GM19351 (cell line): Measurements from ENCODE around the gene LTBP1.

Source experiments
- ATAC-seq: cut with Tn5 transposase; IDR thresholded peaks from one replicate; pipeline ENCODE4 v1.9.1; 2021; ENCODE audit warnings: mild to moderate bottlenecking, moderate library complexity; ENCODE audit not compliant: unreplicated experiment

LTBP1 gene

GRCh38 chr2:32931945-32932709, 14.6 kb upstream of the LTBP1 start:
- ATAC-seq: no peak

- no peak for ATAC-seq
Observed at GRCh38 chr2:32932825-32933755, 13.7 kb upstream of the LTBP1 start.

DNA sequence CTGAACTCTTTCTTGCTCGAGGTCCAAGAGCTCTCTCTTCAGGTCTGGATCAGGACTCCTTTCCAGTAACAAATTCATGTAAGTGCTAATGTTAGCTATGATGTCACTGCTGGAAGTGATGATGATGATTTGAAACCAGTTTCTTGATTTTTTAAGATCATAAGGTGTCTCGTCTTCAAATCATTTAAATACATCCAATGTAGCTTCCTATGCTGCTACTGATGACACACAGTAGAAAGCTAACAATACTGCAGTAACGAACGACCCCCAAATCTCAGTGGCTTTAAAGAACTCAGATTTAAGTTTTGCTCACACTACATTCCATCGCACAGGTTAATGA, 13.0 kb upstream of the LTBP1 start:
- no peak for ATAC-seq

DNA sequence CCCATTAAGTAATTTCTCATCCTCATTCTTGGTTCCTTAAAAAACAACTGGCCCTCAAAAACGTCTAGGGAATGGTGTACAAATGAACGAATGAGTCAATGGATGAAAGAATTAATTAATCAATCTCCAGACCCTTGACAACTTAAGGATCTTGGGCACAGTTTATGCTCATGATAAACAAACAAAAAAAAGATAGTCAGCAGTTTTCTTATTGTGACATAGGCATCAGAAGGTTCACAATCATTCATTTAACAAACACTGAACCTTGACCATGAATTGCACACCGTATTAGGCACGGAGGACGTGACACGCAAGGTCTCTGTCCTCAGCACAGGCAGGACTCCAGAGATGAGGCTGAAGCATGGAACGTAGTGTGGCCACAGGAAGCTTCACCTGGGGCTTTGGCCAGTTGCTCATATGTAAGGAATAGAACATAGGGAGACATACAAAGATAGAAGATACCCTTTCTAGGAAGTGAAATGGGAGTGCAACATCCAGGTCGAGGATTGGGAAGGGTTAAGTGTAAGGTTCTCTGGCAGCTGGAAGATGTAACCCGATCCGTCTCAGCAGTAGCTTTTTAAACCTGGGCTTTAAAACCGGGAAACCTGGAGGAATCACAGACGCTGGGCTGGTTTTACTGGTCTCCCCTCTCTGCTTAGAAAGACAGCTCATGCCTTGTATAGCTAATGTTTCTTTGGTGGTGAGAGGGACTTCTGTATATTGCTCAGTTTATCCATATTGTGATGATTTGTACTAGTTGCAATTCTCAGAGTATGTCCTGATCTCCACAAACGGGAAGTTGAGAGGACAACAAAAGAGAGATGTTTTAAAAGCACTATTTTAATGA, 8.9 kb upstream of the LTBP1 start:
- ATAC-seq: no peak

DNA sequence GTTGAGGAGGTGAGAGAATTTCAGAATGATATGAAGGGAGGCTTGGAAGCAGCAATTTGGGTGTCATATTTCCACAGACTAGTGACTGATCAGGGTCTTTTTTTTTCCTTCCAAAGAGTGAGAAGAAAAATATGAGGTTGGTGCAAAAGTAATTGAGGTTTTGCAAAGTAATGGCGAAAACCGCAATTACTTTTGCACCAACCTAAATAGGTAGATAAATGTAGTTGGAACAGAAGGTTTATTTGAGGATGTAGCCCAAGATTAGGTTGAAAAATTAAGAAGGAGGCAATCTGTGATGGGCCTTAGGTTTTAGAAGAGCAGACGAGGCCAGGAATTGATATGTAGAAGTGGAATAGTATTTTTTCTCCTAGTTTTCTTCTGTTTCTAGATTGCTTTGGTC, 7.8 kb upstream of the LTBP1 start:
- ATAC-seq: no peak

DNA sequence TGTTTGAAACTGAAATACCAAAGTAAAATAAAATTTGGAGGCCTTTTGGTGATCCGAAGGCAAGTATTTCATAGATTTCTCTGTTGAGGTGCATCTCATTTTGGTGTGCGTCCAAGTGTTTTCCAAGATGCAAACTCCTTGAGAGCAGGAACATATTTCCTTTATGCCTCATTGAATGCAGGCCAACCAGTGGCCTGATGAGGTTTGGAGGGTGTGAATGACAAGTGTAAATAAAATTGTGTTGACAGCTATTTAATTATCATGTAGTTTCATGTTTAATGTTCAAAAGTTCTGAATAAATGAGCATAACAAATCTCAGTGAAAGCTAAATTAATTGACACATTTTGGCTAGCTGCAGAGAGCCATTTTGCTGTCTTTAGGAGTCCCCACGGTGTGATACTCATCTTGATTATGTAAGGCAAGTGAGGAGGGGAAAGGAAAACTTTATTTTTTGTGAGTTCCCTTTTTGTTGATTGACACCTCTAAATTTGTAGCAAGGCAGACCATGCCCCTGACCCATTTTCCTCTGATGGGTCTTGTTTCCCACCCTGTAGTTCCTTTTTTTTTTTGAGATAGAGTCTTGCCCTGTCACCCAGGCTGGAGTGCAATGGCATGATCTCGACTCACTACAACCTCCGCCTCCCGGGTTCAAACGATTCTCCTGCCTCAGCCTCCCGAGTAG, 6.3 kb upstream of the LTBP1 start:
- ATAC-seq: no peak

DNA sequence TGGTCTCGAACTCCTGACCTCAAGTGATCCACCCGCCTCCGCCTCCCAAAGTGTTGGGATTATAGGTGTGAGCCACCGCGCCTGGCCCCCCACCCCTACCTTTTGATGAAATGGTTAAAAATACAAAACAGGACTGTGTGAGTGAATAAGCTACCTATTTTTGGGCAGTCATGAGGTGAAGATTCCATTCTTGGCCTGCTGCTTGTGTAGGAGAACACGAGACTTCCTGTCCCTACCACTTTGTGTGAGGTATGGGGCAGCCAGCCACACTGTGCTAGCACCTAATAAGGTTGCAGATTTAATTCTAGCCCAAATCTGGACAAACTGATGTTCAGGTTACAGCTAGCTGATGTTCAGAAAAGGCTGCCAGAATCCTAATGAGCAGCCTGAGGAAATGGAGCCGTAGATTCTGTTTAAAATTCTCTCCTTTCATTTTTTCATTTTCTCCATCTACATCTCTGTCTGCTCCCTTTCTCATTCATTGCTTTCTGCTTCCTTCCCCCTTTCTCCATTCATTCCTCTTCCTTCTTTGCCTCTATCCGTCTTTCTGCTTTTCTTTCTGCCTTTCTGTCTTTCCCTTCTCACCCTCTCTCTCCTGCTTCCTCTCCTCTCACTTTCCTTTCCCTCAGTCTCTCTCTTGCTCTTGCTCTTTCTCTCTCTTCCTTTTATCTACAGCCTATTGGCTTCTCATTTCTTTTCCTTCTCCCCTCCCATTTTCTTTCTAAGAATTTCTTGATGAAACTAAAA, 4.6 kb upstream of the LTBP1 start:
- no peak for ATAC-seq

GRCh38 chr2:32942793-32943485, 3.8 kb upstream of the LTBP1 start:
- ATAC-seq: no peak

DNA sequence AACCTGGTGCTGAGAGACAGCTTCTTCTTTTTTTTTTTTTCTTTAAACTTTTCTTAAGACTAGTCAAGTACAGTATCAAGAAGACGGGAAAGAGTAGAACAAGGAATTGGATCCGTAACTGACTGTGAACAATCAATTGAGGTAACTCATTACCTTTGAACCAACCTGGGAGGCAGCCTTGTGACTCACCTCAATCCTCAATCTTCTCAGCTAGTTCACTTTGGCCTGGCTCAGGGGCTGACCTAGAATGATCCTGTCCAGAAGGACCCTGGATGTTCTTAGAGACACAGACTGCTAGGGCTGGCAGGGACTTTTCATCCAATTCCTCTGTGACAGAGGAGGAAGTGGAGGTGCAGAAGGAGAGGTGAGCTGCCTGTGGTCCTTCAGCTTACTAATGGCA, 1.5 kb upstream of the LTBP1 start:
- ATAC-seq: no peak

- peak; percentile 22 for ATAC-seq
Observed at GRCh38 chr2:32947076-32947483, 327 bp downstream of the LTBP1 start.

- peak; percentile 28 for ATAC-seq
Observed at GRCh38 chr2:32947484-32948143, 861 bp downstream of the LTBP1 start.

DNA sequence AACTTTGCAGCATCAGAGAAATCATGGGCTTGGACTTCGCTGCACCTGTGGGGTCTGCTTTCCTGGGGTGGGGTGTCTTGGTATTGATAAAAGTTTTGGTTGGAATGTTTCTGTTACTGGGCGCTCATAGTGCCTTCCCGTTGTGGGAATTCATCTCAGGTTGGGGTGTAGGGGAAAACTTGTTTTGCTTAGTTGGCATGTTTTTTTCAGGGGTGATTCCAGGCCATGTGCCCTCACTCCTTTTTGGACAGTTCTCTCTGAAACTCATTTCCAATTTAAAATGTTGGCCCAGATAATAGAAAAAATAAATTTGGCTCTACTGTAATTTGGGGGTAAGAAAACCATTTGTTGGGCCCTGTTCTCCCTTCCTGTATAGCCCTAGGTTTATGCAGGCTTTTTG, 1.5 kb downstream of the LTBP1 start:
- ATAC-seq: no peak

DNA sequence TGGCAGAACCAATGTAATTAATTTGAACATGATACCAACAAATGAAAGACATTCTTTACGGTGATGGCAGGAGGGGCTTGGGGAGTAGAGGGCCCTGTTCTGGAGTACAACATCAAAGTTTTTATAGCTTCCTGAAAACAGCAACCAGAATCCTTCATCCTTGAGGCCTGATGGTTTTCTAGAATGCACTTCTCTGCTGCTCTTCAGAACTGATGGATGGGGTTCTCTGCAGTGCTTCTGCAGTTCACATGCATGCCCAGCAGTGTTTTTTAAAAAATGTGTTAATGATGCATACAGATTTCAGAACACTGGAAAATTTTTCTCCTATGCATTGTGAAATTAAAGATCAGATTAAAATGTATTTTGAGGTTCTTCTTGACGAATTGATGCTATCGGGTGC, 2.5 kb downstream of the LTBP1 start:
- no peak for ATAC-seq

- peak; percentile 34 for ATAC-seq
Observed at GRCh38 chr2:32951672-32952071, 4.9 kb downstream of the LTBP1 start.

- no peak for ATAC-seq
Observed at GRCh38 chr2:32952761-32953476, 6.2 kb downstream of the LTBP1 start.

DNA sequence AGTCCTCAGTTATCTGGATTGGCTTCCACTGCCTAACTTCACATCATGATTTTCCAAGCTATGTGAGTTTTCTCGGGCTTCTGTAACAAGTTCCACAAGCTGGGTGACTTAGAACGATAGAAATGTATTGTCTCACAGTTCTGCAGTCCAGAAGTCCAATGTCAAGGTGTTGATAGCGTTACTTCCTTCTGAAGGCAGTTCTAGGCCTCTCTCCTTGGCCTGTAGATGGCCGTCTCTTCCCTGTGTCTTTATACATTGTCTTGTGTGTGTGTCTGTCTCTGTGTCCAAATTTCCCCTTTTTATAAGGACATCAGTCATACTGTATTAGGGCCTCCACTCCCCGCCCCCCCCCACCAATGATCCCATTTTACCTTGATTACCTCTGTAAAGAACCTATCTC, 7.5 kb downstream of the LTBP1 start:
- no peak for ATAC-seq

- ATAC-seq: no peak
Observed at GRCh38 chr2:32958821-32959220, 12.1 kb downstream of the LTBP1 start.

GRCh38 chr2:32960238-32960637, 13.5 kb downstream of the LTBP1 start:
- ATAC-seq: no peak
